Stimulated activated naive CD4-positive, alpha-beta T cell treated with Interleukin-2 at 50 U/mL for 16 hours (primary cell): ENCODE measurements around the gene TUBGCP6.
"Not testable (repeated sequence)": the region's sequence is repeated elsewhere in the genome, so short reads cannot be mapped to it uniquely, and the experiment has no call there.

Experiments
- DNase-seq: peaks from one replicate; lab custom pipeline; 2025; lab: John Stamatoyannopoulos, UW

TUBGCP6 gene

DNA sequence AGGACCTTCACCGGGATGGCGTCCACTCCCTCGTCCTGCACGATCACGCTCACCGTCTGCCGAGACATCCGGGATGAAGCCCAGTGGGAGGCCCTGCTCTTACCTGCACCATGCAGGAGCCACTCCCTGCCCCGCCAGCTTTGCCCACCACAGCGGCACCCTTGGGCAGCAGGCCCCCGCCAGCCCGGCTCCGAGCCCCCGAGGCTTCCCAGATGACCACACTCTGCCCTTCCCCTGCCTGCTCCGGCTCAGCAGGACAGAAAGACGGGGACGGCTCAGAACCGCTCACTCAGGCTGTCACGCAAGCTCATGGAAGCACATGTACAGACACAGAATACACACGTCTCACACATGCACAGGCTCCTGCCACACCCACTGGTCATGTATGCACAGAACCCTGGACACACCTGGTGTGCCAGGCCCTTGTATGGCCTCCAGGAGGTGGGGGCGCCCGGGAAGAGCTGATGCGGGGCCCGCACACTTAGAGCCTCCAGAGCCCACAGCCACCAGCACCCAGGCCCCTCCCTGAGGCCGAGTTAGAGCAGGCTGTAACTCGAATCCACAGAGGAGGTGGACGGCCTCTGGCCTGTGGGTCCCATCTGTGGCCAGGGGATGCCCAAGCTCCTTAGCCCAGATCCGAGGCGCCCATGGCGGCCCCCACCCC, 34.3 kb upstream of the TUBGCP6 start:
- DNase-seq, result no peak

DNA sequence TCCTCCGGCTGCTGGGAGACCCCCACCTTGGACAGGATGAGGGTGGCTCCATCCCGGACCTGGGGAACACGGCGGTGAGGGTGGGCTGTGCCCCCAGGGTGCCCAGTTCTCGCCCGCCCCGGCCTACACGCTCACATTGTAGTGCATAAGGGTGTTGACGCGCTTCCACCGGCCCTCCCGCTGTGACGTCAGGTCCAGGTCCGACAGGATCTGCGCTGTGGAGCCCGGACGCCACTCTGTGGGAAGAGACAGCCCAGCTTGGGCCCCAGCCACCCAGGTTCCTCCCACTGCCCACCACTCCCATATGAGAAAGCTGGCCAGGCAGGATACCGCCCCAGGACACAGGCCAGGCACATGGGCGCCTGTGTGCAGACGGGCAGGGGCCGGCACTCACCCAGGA, 33.6 kb upstream of the TUBGCP6 start:
- DNase-seq, result no peak

DNA sequence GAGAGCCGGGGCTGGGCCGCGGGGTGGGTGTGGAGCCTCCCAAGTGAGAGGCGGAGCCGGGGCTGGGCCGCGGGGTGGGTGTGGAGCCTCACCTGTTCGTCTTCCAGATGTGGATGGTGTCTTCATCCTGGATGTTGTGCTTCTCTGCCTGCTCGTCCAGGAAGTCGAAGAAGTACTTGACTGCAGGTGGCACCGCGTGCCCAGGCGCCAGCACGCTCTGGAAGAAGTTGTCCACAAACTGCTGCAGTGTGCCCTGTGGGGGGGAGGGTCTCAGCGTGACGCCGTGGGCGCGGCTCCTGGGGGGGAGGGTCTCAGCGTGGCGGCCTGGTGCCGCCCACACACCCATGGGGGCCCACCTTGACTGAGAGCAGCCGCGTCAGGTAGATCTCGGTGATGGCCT, 32.9 kb upstream of the TUBGCP6 start:
- no peak for DNase-seq

DNA sequence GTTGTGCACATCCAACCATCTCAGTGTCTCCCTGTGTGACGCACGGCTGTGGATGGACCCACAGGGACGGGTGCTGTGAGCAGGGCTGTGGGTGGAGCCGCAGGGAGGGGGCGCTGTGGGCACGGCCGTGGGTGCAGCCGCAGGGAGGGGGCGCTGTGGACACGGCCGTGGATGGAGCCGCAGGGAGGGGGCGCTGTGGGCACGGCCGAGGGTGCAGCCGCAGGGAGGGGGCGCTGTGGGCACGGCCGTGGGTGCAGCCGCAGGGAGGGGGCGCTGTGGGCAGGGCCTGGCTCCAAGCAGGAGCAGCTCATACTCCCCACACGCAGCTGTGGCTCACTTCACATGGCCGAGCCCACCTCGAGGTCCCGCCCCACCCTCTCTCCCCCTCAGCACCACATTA, 31.3 kb upstream of the TUBGCP6 start:
- no peak for DNase-seq

DNA sequence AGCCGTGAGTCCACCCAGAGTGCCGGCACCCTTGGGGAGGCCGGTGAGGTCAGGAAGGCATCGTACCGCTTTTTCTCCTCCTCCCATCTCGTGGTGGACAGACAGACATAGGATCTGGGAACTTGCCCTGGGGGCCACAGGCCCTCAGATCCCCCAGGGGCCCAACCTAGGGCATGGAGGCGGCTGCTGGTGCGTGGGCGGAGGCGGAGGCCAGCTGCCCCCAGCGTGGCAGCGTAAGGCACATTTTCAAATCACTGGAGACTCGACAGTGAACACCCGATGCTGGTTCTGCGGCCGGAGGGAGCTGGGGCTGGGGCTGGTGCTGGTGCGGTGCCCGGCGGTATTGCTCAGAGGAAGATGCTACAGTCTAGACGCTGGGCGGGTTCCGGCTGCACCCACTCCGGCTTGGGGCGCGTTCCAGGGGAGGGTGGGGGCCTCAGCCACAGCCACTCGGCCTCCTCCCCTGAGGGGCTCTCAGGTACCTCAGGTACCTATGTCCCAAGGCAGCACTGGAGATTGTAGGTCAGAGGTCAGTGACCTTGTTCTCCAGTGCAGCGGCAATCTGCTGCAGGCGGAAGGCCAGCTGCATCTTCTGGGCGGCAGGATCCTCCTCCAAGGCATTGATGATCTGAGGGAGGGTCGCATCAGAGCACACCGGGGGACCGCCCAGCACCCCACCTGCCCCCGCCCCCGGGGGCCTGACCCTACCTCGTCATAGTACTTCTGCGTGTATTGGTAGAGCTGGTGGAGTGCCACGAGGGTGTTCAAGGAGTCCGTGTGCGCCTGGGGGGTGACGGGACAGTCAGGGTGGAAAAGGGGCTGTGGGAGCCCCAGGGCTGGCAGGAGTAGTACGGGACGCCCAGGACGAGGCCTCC, 30.6 kb upstream of the TUBGCP6 start:
- DNase-seq, result no peak

DNA sequence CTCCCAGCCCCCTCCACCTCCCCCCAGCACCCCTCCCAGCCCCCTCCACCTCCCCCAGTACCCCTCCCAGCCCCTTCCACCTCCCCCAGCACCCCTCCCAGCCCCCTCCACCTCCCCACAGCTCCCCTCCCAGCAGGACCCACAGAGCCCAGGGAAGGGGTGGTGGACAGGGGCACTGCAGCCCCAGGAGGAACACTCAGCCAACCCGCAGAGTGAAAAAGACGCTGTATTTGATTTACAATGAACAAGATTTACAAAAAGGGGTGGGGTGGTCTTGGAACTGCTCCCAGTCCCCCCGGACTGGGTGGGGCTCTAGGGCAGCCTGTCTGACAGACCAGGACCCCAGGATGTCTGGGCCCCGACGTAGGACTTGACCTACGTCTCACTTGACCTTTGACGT, 29.9 kb upstream of the TUBGCP6 start:
- no peak for DNase-seq

DNA sequence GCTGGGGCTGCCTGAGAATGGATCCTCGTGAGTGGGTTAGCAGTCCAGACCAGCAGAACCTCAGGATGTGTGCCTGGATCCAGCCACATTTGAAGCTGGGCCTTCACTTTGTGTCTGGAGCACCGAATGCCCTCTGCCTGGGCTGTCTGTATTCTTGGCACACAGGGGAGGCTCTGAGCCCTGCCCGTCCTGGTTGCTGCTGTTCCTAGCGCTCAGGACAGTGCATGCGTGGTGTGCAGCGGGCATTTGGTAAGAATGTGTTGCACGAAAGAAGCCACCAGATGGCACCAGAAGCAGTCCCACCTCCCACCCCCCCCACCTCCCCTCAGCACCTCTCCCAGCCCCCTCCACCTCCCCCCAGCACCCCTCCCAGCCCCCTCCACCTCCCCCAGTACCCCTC, 29.5 kb upstream of the TUBGCP6 start:
- peak; percentile 29 for DNase-seq

DNA sequence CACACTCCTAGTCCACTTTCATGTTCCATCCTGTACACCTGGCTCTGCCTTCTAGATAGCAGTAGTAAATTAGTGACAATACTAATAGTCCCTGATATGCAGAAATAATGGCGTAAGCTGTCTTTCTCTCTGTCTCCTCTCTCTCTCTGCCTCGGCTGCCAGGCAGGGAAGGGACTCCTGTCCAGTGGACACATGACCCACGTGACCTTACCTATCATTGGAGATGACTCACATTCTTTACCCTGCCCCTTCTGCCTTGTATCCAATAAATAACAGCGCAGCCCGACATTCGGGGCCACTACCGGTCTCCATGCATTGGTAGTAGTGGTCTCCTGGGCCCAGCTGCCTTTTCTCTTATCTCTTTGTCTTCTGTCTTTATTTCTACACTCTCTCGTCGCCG, 29.0 kb upstream of the TUBGCP6 start:
- not testable (repeated sequence) for DNase-seq

DNA sequence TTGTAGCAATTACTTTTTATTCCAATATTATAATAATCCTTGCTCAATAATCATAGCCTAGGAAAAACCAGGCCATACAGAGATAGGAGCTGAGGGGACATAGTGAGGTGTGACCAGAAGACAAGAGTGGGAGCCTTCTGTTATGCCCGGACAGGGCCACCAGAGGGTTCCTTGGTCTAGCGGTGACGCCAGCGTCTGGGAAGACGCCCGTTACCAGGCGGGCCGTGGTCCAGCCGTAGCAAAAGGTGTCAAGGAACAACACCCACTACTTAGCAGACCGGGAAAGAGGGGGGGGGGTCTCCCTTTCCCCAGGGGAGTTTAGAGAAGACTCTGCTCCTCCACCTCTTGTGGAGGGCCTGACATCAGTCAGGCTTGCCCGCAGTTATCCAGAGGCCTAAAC, 28.5 kb upstream of the TUBGCP6 start:
- DNase-seq, result not testable (repeated sequence)

DNA sequence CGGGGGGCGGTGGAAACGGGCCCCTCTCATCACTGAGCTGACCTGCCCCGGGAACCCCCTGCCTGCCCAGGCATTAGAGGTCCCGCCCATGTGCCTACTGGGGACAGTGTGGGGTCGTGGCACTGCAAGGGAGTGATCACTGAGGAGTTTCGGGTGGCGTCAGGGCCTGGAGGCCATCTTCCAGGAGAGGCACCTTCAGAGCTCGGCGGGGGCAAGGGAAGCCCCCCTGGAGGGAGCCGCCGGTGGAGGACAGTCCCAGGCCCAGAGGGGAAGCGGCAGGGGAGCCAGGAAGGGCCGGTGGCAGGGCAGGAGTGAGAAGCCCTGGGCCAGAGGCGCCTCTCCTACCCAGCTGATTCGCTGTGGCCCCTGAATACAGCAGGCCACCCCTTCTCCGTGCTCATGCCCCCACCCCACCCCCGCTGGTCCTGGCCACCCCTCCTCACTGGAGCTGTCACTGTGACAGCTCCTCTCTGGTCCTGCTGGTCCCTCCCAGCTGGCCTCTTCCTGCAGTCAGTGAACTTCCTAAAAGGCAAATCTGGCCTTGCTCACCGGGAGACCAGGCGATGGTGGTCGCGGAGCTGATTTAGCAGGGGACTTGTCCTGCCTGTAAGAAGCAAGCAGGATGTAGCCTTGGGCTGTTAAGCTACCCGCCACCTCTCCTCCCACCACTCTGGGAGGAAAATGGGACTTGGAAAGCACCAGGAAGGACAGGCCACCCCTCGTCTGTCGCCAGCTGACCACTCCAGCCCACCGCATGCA, 27.4 kb upstream of the TUBGCP6 start:
- no peak for DNase-seq

DNA sequence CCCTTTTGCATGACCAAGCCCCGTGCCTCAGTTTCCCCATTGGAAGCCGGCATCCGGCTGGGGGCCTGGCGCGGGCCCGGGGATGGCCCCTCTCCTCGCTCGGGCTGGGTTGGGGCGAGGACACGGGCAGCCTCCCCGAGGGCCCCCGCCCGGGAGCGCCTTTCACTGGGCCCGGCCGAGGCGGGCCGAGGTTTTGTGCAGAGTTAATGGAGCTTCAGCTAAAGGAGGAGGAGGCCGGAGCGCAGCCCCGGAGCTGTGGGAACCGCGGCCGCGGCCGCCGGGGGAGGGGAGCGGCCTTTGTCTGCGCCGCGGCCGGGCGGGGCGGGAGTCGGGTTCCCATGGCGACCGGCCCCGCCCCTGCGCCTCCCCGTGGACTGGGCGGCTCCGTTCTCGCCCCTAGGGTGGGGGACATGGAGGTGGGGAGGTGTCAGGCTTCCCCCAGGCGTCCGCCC, 26.7 kb upstream of the TUBGCP6 start:
- peak; percentile 40 for DNase-seq

DNA sequence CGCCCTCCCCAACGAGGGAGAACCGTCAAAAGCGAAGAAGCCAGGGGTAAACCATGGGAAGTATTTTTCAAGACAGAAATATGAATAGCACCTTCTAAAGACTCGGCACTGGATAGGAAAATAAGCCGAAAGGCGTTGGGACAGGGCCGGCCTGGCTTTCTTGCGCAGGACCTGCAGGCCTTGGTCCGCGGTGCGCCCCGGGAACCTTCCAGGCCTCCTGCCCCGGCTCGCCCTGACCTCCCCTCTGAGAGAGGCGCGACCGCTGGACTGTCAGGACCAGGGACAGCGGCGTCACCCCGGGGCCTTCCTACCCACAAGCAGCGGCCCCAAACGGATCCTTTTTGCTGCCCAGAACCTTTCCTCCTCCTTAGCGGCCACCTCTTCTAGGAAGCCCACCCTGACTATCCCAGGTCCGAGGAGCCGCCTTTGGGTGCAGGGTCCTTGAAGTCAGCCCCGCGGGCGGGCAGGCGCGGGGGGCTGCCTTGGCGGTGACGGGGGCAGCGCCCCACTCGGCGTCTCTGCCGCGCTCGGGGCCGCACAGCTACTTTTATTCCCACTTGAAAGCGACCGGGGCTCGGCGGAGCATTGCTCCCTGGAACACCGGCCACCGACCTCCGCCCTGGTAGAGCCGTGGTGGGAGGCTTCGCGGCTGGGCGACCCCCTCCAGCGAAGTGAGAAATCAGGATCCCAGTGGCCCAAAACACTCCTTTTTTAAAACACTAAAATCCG, 26.0 kb upstream of the TUBGCP6 start:
- DNase-seq, result peak; percentile 63

DNA sequence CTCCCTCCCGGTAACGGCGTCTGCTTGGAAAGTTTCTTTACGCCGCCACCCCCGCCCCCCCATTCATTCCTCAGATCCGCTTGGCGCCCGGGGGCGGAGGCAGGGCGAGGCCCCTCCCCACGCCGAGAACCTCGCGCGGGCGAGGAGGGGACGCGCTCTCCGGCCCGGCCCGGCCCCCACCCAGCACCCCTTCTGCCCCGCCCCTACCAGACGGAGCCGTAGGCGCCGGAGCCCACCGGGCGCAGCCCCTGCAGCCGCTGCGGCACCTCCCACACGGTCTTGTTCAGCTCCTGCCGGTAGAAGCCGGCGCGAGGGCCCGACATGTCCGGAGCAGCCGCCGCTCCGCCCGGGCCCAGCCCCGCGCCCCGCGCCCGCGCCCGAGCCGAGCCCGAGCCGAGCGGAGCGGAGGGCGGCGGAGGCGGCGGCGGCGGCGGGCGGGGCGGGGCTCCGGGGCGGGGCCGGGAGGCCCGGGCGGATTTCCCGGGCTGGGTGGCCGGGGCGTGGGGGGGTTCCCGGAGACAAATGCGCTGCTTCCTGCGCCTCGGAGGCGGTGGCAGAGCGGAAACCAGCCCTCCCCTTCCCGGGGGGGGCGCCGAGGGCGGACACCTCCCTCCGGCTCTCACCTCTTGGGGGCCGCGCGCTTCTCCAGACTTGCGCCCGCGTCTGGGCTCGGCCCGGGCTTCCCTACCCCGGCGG, 25.3 kb upstream of the TUBGCP6 start, which contains the start of gene MAPK11:
Gene MAPK11, minus strand, starts transcription at position 411 of the 696 bp plus-strand sequence. Its CDS starts 88 bp downstream, at position 323.
- DNase-seq, result peak; percentile 68

DNA sequence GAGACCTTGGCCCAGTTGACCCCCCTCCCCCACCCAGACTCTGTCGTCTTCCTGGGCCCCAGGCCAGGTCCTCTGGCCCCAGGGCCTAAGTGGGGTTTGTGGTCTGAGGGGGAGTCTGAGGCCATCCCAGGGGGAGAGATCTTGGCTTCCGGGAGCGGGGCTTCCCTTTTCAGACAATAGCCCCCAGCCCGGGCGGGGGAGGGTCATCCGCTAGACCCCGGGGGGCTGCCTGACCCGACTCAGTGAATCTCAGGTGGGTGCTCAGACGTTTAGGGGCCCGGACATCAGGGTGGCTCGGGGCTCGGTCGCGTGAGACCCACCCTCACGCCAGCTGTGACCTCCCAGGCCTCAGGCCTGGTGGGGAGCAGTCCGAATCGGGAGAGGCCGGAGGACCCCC, 24.7 kb upstream of the TUBGCP6 start:
- DNase-seq, result no peak

DNA sequence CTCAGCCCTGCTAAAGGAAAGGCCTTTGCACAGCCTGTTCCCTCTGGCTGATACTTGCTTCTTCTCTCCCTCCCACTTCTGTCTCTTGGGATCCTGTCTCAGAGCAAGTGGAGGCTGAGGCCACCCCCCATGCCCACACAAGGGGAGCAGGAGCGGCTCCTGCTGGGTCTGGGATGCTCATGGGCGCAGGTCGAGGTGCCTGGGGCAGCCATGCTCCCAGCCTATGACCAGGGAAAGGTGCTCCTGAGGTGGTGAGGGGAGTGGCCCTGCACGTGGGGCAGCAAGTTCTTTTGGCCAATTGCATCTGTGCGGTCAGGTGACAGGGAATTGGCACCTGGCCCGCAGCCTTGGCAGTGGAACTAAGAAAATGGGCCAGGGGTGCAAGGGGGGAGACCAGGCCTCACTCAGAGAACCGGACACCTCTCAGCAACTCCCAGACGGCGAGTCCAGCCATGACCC, 23.9 kb upstream of the TUBGCP6 start:
- DNase-seq, result no peak

DNA sequence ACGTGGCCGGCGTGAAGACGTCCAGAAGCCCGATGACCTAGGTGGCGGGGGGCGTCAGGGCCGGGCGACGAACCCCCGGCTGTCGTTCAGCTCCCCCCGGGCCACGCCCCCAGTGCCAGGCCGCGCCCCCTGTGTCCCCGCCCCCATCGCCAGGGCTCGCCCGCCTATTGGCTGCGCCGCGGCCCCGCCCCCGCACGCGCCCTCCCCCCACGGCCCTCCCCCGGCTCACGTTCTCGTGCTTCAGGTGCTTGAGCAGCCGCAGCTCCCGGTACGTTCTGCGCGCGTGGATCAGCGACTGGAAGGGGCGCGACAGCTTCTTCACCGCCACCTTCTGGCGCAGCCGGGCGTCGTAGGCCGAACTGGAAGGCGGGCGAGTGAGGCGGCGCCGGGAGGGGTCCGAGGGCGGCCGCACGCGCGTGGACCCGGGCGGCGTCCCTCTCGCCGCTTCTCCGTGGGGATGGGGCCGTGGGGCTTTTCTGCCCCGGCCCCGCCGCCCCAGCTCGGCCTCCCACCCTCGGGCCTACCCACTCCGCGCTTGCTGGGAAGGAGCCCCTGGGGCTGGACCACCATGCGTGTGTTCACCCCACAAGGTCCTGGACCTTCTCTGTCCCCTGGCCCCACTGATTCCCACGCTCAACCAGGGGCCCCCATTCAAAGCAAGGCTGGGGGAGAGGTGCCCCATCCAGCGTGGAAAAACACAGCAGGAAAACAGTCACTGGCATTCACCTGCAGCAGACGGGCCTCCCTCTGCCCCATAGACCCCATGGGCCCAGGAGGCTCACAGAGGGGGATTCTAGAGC, 23.0 kb upstream of the TUBGCP6 start:
- DNase-seq, result peak; percentile 53

DNA sequence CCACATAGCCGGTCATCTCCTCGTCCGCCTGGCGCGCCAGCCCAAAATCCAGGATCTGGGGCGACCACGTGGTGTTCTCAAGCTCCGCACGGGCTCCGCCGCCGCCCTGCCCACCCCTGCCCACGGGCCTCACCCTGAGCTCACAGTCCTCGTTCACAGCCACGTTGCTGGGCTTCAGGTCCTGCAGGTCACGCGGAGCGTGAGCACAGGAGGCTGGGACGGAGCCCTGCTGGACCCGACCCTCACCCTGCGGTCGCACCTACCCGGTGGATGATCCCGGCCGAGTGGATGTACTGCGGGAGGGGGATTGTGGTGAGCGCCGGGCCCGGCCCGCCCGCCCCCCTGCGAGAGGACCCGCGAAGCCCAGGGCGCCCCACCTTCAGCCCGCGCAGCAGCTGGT, 22.2 kb upstream of the TUBGCP6 start:
- DNase-seq, result no peak

DNA sequence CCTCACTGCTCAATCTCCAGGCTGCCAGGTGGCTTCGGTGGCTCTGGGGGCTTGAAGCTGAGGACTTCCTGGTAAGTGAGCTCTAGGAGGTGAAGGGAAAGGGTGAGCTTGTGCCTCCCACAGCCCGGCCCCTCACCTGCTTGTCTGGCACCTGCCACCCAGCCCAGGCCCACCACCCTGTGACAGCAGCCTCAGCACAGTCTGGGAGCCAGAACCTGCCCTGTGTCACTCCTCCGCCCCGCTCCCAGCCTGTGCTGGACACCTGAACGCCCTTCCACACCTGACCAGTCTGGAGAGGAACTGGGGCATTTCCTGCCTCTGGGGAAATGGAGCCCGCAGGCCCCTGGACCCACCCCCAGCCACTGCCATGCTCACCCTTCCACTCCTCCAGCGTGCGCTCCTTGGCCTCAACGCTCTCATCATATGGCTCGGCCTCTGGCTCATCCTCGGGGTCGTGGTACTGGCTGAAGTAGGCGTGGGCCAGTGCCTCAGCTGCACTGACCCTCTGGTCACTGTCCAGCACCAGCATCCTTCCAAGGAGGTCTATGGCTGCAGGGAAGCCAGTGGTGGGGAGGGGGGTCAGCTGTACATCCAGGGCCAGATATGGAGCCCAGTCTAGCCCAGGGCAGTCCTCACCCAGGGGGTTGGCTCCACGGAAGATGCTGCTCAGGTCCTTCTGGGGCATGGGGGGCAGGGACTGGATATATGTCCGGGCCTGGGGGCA, 20.3 kb upstream of the TUBGCP6 start:
- DNase-seq, result no peak

DNA sequence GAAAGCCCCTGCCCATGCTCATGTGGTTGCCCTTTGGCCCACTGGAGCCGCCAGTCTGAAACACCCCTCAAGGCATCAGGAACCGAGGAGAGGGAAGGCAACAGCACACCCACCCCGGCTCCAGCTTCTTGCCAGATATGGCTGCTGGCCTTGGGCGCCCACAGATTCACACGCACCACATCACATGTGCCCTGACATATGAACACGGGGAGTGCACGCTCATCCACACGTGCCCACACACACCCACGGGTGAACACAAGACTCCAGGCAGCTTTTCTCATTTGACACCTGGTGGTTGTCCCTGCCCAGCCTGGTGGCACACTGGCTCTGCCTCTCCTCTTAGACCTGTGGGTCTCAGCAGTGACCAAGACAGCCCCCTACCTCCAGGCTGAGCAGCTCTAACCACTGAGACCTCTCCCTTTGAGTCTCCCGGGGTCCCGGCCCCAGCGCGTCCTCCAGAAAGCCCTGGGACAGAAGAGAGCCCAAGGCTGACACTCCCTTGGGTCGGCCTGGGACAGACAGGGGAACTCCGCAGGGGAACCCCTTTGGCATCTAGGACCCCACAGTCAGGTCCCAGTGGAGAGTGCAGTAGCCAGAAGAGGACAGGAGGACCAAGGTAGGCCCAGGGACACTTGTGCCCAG, 19.4 kb upstream of the TUBGCP6 start:
- no peak for DNase-seq
